Chondrocyte (in vitro differentiated cells): ENCODE data around the gene F11R. TPM values are rescaled to one million over a fixed set of nuclear protein-coding genes. Genes with fewer than 3 reads are reported as not detected.

Experiments
- DNase-seq: peaks from one replicate; pipeline ENCODE4 v3.0.0; 2021; ENCODE audit warnings: mixed read lengths, low spot score
- H3K27ac Mint-ChIP-seq: one replicate; pipeline ENCODE4 v1.8.0; 2021; ENCODE audit warnings: mild to moderate bottlenecking, moderate library complexity, mixed read lengths; ENCODE audit not compliant: unreplicated experiment
- H3K27me3 Mint-ChIP-seq: 2 replicates; pipeline ENCODE4 v1.8.0; 2021; ENCODE audit warnings: low read depth, mixed read lengths
- H3K36me3 Mint-ChIP-seq: 2 replicates; pipeline ENCODE4 v1.8.0; 2021; ENCODE audit warnings: low read depth, mixed read lengths
- H3K4me1 Mint-ChIP-seq: 2 replicates; pipeline ENCODE4 v1.8.0; 2021; ENCODE audit warnings: low read depth, mild to moderate bottlenecking, mixed read lengths
- H3K4me3 Mint-ChIP-seq: one replicate; pipeline ENCODE4 v1.8.0; 2021; ENCODE audit warnings: mild to moderate bottlenecking, moderate library complexity, mixed read lengths; ENCODE audit not compliant: unreplicated experiment
- H3K9me3 Mint-ChIP-seq: 2 replicates; pipeline ENCODE4 v1.8.0; 2021; ENCODE audit warnings: low read depth, mixed read lengths
- total RNA-seq: library from RNA; stranded (reverse); gene quantifications from 3 replicates; pipeline ENCODE4 v1.2.1, GENCODE V29; 2021
- TF ChIP-seq, protein P1 (sequence below): fragments of 200-600 bp; sonication (generic); IDR thresholded peaks from 2 replicates; pipeline ENCODE4 v1.5.0; 2021; ENCODE audit warnings: antibody characterized with exemption, mild to moderate bottlenecking, moderate library complexity

The F11R gene
- total RNA-seq, 1 donor from 2014 or later: 0.90 TPM

DNA sequence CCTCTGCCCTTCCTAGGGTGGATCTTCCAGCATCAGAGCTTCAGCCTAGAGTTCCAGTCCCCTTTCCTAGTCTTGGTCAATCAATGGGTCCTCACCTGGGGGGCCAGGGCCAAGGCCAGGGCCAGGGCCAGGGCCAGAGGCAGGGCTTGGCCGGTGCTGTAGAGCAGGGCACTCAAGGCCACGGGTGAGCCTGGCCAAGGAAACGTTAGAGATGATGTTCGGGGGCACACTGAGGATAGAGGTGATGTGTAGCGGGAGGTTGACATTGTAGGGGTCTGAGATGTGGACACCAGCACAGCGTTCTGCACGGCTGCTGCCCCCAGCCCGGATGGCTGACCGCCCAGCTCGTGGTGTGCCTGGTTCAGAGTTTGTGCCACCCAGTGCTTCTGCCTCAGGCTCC is 30.3 kb upstream of the F11R start:
- TF ChIP-seq, protein P1, sequence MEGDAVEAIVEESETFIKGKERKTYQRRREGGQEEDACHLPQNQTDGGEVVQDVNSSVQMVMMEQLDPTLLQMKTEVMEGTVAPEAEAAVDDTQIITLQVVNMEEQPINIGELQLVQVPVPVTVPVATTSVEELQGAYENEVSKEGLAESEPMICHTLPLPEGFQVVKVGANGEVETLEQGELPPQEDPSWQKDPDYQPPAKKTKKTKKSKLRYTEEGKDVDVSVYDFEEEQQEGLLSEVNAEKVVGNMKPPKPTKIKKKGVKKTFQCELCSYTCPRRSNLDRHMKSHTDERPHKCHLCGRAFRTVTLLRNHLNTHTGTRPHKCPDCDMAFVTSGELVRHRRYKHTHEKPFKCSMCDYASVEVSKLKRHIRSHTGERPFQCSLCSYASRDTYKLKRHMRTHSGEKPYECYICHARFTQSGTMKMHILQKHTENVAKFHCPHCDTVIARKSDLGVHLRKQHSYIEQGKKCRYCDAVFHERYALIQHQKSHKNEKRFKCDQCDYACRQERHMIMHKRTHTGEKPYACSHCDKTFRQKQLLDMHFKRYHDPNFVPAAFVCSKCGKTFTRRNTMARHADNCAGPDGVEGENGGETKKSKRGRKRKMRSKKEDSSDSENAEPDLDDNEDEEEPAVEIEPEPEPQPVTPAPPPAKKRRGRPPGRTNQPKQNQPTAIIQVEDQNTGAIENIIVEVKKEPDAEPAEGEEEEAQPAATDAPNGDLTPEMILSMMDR: no peak
- H3K4me3 Mint-ChIP-seq: no peak overlapping the region
- H3K9me3 Mint-ChIP-seq: peaks cover 25% of the 10 kb centered on the region

DNA sequence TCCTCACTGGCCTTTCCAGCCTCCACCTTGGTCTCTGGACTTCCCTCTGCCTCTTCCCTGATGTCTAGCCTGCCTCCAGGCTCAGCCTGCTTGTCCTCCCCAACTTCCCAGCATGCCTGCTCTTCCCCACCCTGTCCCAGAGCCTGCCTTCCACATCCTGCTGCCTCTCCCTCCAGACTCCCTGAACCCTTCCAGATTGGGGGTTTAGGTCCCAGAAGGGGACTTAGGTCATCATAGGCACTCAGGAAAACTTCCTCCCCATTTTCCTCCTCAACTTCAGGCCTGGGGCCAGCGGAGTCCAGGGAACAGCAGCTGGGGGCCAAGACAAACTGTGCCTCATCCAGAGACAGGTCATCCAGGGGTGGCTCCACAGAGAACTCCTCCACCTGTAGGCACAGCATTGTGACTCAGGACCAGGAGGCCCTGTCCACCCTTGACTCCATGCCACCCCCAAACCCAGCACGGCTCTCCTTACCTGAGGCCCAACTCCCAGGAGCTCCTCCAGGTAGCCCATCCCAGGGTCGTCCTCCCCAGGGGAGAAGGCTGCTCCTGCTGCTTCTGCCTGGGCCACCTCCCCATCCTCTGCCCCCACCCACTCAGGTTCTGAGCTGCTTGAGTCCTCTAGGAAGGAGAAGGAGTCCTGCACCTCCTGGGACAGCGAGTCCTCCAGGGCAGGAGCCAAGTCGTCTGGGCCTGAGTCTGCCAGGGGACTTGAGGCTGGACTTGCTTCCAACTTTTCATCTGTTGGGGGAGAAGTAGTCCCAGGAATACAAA is 28.2 kb upstream of the F11R start:
- Mint-ChIP-seq H3K9me3 (peaks cover 25% of the 10 kb centered on the region), H3K36me3 (peaks cover 9% of the 10 kb centered on the region), H3K4me3 (no peak overlapping the region), H3K27ac (no peak overlapping the region), H3K4me1 (peaks cover 20% of the 10 kb centered on the region), H3K27me3 (no peaks in the 10 kb centered on the region)
- TF ChIP-seq, protein P1: no peak
- DNase-seq: no peak

More for the DNA sequence above, 30.3 kb upstream of the F11R start:
- DNase-seq: no peak
- peaks cover 7% of the 10 kb centered on the region for H3K4me1 Mint-ChIP-seq
- peaks cover 9% of the 10 kb centered on the region for H3K36me3 Mint-ChIP-seq
- H3K27ac Mint-ChIP-seq: no peak overlapping the region
- no peaks in the 10 kb centered on the region for H3K27me3 Mint-ChIP-seq

DNA sequence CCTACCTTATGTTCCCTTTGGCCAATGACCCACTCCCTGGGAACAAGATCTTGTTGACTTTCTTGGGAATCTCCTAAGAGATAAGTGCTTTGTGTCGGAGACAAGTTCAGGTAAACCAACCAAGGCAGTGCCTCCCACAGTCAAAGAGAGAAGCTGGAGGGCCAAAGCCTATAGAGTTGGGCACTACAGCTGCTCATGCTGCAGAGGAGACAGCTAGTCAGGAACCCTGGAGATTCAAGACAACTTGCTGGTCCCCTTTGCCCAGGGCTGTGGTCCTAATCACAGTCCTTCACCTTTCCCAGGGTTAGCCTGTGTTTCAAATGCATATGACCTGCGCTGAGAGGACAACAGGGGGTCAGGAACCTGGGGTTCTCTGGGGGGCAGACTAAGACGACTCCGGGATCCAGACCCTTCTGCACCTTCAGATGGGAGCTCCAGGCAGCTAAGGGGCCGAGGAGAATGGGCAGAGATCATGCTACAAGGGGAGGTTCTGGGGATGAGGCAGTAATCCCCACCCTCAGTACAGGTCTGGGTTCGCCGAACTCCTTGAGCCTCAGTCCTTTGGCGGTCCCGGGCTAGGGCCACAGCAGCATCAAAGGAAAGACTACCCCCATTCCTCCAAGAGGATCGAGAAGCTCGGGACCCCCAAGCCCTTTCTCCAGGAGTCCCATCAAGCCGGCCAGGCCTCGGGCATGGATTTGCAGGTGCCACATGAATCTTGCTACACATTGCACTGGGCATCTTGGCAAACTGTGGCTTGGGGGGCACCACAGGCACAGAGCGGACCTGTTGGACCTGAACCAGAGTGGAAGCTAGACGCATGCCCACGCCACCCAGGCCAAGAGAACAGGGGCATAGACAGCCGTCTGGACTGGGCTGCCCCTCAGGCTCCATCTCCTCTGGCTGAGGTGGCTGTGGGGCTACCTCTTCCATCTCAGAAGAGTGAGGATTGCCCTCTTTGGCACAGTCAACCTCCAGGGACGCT is 26.8 kb upstream of the F11R start:
- Mint-ChIP-seq H3K9me3 (peaks cover 25% of the 10 kb centered on the region), H3K4me1 (peaks cover 22% of the 10 kb centered on the region), H3K4me3 (no peak overlapping the region), H3K27ac (no peak overlapping the region), H3K27me3 (no peaks in the 10 kb centered on the region), H3K36me3 (peaks cover 11% of the 10 kb centered on the region)
- TF ChIP-seq, protein P1: no peak
- no peak for DNase-seq

DNA sequence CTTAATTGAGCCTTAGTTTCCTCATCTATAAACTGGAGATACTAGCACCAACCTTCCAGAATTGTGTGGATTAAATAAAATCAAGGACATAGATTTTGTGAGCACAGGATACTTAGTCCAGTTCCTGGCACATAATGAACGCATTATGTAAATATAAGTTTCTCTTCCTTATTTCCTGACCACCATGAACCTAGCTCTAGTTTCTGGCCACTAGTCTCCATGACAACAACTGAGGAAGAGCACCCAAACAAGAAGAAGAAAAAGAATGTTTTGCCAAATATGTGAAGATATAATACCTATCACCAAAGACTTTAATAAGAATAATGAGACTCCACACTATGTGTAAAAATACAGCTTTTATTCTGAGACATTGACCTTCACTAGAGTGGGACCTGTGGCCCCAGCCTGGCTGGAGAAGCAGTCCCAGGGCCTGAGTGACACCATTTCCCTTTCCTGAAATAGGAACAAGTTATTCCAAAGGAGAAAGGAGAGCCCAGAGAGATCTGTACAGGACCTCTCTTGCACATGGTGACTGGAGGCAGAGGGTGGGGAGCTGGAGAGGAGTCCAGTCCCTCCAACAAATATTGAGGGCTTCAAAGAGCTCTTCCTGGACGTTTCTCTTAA is 25.8 kb upstream of the F11R start:
- H3K9me3 Mint-ChIP-seq: peaks cover 25% of the 10 kb centered on the region
- no peaks in the 10 kb centered on the region for H3K27me3 Mint-ChIP-seq
- DNase-seq: no peak
- TF ChIP-seq, protein P1: no peak
- H3K36me3 Mint-ChIP-seq: peaks cover 17% of the 10 kb centered on the region
- peaks cover 22% of the 10 kb centered on the region for H3K4me1 Mint-ChIP-seq
- peak overlapping the region; percentile 93 for H3K4me3 Mint-ChIP-seq
- peak overlapping the region; percentile 100 for H3K27ac Mint-ChIP-seq
